Measurements from ENCODE around the gene ZNF507.
"Not testable (repeated sequence)": the region's sequence is repeated elsewhere in the genome, so short reads cannot be mapped to it uniquely, and the experiment has no call there.

Gene ZNF507

DNA sequence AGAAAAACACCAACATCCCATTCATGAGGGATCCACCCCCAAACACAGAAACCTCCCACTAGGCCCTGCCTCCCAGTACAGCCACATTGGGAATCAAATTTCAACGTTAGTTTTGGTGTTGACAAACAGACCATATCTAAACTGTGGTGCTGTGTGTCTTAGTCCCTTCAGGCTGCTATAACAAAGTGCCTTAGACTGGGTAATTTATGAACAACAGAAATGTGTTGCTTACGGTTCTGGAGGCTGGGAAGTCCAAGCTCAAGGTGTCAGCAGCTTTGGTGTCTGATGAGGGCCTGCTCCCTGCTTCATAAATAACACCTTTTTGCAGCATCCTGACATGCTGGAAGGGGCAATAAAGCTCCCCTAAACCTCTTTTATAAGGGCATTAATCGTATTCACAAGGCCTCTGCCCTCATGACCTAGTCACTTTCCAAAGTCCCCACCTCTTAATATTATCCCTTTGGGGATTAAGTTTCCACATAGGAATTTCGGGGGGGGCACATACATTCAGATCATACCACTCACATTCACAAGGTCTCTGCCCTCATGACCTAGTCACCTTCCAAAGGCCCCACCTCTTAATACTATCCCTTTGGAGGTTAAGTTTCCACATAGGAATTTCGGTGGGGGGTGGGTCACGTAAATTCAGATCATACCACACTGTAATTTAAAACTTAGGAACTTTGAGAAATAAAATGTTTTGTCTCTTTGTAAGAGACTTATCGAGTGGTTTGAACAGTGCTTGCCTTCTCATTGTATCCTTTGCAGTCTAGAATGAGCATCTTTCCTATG, 27.5 kb downstream of the ZNF507 start:
- CTCF ChIA-PET, result interaction anchor here (0.6 to 0.7 kb wide), 2 partner anchors 27 to 197 kb away, joined by 6 to 7 read pairs; no protein-coding TSS in a partner anchor
- peak overlapping the region; percentile 54 for H3K27ac ChIP-seq
- TF ChIP-seq, protein P1, sequence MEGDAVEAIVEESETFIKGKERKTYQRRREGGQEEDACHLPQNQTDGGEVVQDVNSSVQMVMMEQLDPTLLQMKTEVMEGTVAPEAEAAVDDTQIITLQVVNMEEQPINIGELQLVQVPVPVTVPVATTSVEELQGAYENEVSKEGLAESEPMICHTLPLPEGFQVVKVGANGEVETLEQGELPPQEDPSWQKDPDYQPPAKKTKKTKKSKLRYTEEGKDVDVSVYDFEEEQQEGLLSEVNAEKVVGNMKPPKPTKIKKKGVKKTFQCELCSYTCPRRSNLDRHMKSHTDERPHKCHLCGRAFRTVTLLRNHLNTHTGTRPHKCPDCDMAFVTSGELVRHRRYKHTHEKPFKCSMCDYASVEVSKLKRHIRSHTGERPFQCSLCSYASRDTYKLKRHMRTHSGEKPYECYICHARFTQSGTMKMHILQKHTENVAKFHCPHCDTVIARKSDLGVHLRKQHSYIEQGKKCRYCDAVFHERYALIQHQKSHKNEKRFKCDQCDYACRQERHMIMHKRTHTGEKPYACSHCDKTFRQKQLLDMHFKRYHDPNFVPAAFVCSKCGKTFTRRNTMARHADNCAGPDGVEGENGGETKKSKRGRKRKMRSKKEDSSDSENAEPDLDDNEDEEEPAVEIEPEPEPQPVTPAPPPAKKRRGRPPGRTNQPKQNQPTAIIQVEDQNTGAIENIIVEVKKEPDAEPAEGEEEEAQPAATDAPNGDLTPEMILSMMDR (conservative IDR thresholded peaks at IDR 0.05; ENCODE audit: low read depth), result no peak
- no peak for DNase-seq (ENCODE audit: low spot score)
- POLR2A ChIA-PET (ENCODE audit: low non-redundant PET), result no interaction called here

- CTCF ChIA-PET, result no interaction called here
- peak; percentile 84 for DNase-seq (ENCODE audit: low spot score)
- H3K27ac ChIP-seq, result no peak overlapping the region
- POLR2A ChIA-PET (ENCODE audit: low non-redundant PET), result interaction anchor here (0.5 kb wide), 1 partner anchor 598 kb away, joined by 3 read pairs; the partner anchor contains the start of genes CEP89 and FAAP24
- TF ChIP-seq, protein P1 (conservative IDR thresholded peaks at IDR 0.05; ENCODE audit: low read depth), result no peak
Observed at GRCh38 chr19:32373585-32374295, 28.3 kb downstream of the ZNF507 start.

- peak overlapping the region; percentile 64 for H3K27ac ChIP-seq
- DNase-seq (ENCODE audit: low spot score); POLR2A ChIA-PET (ENCODE audit: low non-redundant PET): not testable (repeated sequence)
- CTCF ChIA-PET, result interaction anchor here (0.6 kb wide), 1 partner anchor 589 kb away, joined by 3 read pairs; no protein-coding TSS in a partner anchor
Observed at GRCh38 chr19:32374362-32374761, 29.0 kb downstream of the ZNF507 start.

DNA sequence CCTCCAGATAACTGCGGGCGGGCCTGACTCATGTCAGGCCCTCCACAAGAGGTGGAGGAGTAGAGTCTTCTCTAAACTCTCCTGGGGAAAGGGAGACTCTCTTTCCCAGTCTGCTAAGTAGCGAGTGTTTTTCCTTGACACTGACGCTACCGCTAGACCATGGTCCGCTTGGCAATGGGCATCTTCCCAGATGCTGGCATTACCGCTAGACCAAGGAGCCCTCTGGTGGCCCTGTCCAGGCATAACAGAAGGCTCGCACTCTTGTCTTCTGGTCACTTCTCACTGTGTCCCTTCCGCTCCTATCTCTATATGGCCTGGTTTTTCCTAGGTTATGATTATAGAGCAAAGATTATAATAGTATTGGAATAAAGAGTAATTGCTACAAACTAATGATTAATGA, 31.7 kb downstream of the ZNF507 start:
- POLR2A ChIA-PET (ENCODE audit: low non-redundant PET); CTCF ChIA-PET; DNase-seq (ENCODE audit: low spot score); H3K27ac ChIP-seq: not testable (repeated sequence)
- TF ChIP-seq, protein P1 (conservative IDR thresholded peaks at IDR 0.05; ENCODE audit: low read depth), result peak; percentile 34

- ChIA-PET CTCF (interaction anchor here (0.7 kb wide), 1 partner anchor 68 kb away, joined by 3 read pairs; no protein-coding TSS in a partner anchor), POLR2A (ENCODE audit: low non-redundant PET) (no interaction called here)
- H3K27ac ChIP-seq, result no peak overlapping the region
- no peak for DNase-seq (ENCODE audit: low spot score)
- TF ChIP-seq, protein P1 (conservative IDR thresholded peaks at IDR 0.05; ENCODE audit: low read depth), result no peak
Observed at GRCh38 chr19:32380269-32380668, 34.9 kb downstream of the ZNF507 start.

- no peak for DNase-seq (ENCODE audit: low spot score)
- ChIA-PET CTCF (interaction anchor here (0.7 kb wide), 2 partner anchors 7 to 1705 kb away, joined by 3 read pairs; no protein-coding TSS in a partner anchor), POLR2A (ENCODE audit: low non-redundant PET) (no interaction called here)
- TF ChIP-seq, protein P1 (conservative IDR thresholded peaks at IDR 0.05; ENCODE audit: low read depth), result no peak
- H3K27ac ChIP-seq, result no peak overlapping the region
Observed at GRCh38 chr19:32387701-32388392, 42.4 kb downstream of the ZNF507 start.

All from RWPE1 (cell line).